Activated CD4-positive, CD25-positive, alpha-beta regulatory T cell treated with anti-CD3 and anti-CD28 coated beads, Interleukin-2, amount 50 U/mL, for 24 hours (primary cell): ENCODE results near the gene TOMM22.

ENCODE experiments used
- ATAC-seq, 2 donors: fragments of 150-1000 bp; cut with Tn5 transposase; one replicate each; pipeline ENCODE4 v1.10.0; 2021; ENCODE audit warnings: mild to moderate bottlenecking in 1 of 2, moderate library complexity in 1 of 2

Gene TOMM22

GRCh38 chr22:38696606-38697424, 15.1 kb downstream of the TOMM22 start:
- ATAC-seq: peak; percentile 62 to 71

- no peak for ATAC-seq
Measured at GRCh38 chr22:38697425-38698089, 15.8 kb downstream of the TOMM22 start.

GRCh38 chr22:38698407-38699094, 16.8 kb downstream of the TOMM22 start:
- no peak for ATAC-seq

- no peak for ATAC-seq
Measured at GRCh38 chr22:38699143-38699542, 17.4 kb downstream of the TOMM22 start.

GRCh38 chr22:38699784-38700183, 18.0 kb downstream of the TOMM22 start:
- no peak for ATAC-seq

- ATAC-seq: peak in 1 of 2 donors; percentile 3
Measured at GRCh38 chr22:38700270-38700788, 18.6 kb downstream of the TOMM22 start.

- ATAC-seq: peak; percentile 33
Measured at GRCh38 chr22:38700789-38701628, 19.3 kb downstream of the TOMM22 start, which contains the start of gene JOSD1. Gene JOSD1, minus strand, starts transcription at chr22:38700943. Its CDS starts 956 bp downstream, at chr22:38699987.

GRCh38 chr22:38704654-38705234, 23.0 kb downstream of the TOMM22 start:
- no peak for ATAC-seq

- ATAC-seq: peak; percentile 84 to 87
Measured at GRCh38 chr22:38705235-38706100, 23.7 kb downstream of the TOMM22 start, which contains the start of gene GTPBP1. Gene GTPBP1, plus strand, starts transcription at chr22:38705944. Its CDS starts 12 bp downstream, at chr22:38705956.

GRCh38 chr22:38706101-38706900, 24.5 kb downstream of the TOMM22 start:
- ATAC-seq: no peak

GRCh38 chr22:38706901-38707195, 25.1 kb downstream of the TOMM22 start:
- ATAC-seq: no peak

- no peak for ATAC-seq
Measured at GRCh38 chr22:38707346-38707745, 25.6 kb downstream of the TOMM22 start.

- ATAC-seq: no peak
Measured at GRCh38 chr22:38707984-38708383, 26.2 kb downstream of the TOMM22 start.

GRCh38 chr22:38709306-38709705, 27.5 kb downstream of the TOMM22 start:
- no peak for ATAC-seq

- ATAC-seq: no peak
Measured at GRCh38 chr22:38710351-38710750, 28.6 kb downstream of the TOMM22 start.

- no peak for ATAC-seq
Measured at GRCh38 chr22:38710866-38711265, 29.1 kb downstream of the TOMM22 start.

GRCh38 chr22:38712486-38713207, 30.9 kb downstream of the TOMM22 start:
- no peak for ATAC-seq

- no peak for ATAC-seq
Measured at GRCh38 chr22:38713921-38714320, 32.2 kb downstream of the TOMM22 start.

- no peak for ATAC-seq
Measured at GRCh38 chr22:38715176-38715764, 33.5 kb downstream of the TOMM22 start.
